ENCODE measurements around the gene PLVAP. TPM values are rescaled to one million over a fixed set of nuclear protein-coding genes. Genes with fewer than 3 reads are reported as not detected.

Gene PLVAP
- total RNA-seq, 1 donor from 2014 or later: 0.72 TPM

DNA sequence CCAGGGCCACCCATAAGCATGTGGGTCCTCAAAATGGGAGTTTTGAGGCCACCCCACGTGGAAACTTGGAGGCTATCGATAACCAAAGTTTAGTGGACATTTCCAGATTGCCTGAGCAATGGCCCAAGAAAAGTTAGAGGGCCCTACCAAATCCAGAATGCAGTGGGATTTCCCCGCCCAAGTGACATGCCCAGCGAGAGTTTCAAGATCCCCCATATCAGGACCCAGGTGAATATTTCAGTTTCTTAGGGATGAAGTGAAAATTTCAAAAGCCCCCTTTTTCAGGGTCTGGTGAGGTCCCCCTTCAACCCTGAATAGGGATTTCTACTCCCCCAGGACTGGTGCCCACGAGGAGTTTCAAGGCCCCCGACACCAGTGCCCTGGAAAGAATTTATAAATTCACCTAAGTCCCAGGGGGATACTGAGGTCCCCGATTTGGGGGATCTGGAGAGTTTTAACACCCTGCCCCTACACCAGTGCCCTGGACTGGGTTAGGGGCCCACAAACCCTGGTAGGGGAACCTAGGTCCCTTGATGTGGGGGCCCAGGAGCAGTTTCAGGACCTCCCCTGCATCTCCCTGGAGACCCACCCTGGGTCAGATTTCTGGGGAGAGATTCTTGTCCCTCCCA is 27.6 kb upstream of the PLVAP start:
- Mint-ChIP-seq H3K27me3 (peaks cover 4% of the 10 kb centered on the region), H3K27ac (no peak overlapping the region), H3K9me3 (no peaks in the 10 kb centered on the region), H3K4me1 (ENCODE audit: unreplicated experiment) (peaks cover 11% of the 10 kb centered on the region), H3K4me3 (no peak overlapping the region), H3K36me3 (no peaks in the 10 kb centered on the region)
- TF ChIP-seq, protein P1, sequence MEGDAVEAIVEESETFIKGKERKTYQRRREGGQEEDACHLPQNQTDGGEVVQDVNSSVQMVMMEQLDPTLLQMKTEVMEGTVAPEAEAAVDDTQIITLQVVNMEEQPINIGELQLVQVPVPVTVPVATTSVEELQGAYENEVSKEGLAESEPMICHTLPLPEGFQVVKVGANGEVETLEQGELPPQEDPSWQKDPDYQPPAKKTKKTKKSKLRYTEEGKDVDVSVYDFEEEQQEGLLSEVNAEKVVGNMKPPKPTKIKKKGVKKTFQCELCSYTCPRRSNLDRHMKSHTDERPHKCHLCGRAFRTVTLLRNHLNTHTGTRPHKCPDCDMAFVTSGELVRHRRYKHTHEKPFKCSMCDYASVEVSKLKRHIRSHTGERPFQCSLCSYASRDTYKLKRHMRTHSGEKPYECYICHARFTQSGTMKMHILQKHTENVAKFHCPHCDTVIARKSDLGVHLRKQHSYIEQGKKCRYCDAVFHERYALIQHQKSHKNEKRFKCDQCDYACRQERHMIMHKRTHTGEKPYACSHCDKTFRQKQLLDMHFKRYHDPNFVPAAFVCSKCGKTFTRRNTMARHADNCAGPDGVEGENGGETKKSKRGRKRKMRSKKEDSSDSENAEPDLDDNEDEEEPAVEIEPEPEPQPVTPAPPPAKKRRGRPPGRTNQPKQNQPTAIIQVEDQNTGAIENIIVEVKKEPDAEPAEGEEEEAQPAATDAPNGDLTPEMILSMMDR (conservative IDR thresholded peaks at IDR 0.05): no peak
- DNase-seq (ENCODE audit: extremely low spot score, unreplicated experiment): no peak

DNA sequence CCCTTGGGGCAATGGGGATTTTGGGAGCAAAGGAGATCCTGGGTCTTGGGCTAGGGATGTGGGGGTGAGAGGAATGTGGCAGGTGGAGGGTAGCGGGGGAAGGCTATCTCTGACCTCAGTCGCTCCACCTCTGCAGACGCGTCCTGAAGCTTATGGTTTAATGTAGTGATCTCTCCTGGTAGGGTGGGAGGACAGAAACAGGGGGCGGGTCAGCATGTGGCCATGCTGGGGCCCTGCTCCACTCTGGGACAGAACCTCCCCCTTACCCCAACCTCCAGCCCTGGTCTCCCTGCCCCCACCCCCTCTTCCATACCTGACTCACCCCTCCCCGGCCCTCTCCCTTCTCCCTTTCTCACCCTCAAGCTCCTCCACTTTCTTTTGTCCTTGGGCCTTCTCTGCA is 26.9 kb upstream of the PLVAP start:
- peaks cover 11% of the 10 kb centered on the region for H3K4me1 Mint-ChIP-seq (ENCODE audit: unreplicated experiment)
- H3K27ac Mint-ChIP-seq: no peak overlapping the region
- H3K27me3 Mint-ChIP-seq: peaks cover 4% of the 10 kb centered on the region
- TF ChIP-seq, protein P1 (conservative IDR thresholded peaks at IDR 0.05): no peak
- no peak for DNase-seq (ENCODE audit: extremely low spot score, unreplicated experiment)
- H3K4me3 Mint-ChIP-seq: no peak overlapping the region
- no peaks in the 10 kb centered on the region for H3K36me3 Mint-ChIP-seq
- no peaks in the 10 kb centered on the region for H3K9me3 Mint-ChIP-seq

DNA sequence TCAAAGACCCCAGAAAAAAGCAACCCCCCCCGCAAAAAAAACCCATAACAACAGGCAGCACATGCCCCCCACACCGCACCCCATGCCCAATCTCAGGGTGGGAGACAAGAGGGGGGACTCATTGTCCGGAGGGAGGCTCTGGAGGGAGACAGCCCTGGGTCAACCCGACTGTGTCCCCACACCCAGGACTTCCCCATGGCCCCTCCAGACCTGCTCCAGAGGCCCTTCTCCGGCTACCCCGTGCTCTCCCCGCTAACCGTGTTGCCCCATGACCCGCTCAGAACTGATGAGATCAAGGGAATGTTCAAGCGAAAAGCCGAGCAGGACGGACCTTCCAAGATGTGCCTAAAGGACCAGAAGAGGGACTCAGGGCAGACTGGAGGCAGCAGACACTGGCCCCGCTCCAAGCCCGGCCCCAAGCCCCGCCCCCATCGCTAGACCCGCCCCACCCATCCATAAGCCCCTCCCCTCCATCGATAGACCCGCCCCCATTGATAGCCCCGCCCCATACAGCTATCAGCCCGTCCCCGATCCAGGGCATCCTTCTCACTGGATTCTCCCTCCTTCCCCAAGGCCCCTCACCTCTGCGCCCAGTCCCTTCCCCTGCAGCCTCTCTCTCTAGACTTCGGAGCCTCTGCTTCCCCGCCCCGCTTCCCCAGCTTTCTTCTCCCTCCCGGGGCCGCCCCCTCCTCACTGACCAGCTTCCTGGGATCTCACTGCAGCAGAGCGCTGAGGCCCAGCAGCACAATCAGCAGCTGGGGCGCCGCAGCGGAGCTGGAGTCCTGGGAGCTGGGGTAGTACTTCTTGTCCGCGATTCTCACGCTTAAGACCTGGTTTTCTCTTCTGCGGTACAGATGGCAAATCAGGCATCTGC is 26.1 kb upstream of the PLVAP start:
- peaks cover 11% of the 10 kb centered on the region for H3K4me1 Mint-ChIP-seq (ENCODE audit: unreplicated experiment)
- TF ChIP-seq, protein P1 (conservative IDR thresholded peaks at IDR 0.05): no peak
- H3K9me3 Mint-ChIP-seq: no peaks in the 10 kb centered on the region
- peak overlapping the region; percentile 28 for H3K4me3 Mint-ChIP-seq
- no peak for DNase-seq (ENCODE audit: extremely low spot score, unreplicated experiment)
- no peak overlapping the region for H3K27ac Mint-ChIP-seq
- no peaks in the 10 kb centered on the region for H3K36me3 Mint-ChIP-seq
- peaks cover 4% of the 10 kb centered on the region for H3K27me3 Mint-ChIP-seq

DNA sequence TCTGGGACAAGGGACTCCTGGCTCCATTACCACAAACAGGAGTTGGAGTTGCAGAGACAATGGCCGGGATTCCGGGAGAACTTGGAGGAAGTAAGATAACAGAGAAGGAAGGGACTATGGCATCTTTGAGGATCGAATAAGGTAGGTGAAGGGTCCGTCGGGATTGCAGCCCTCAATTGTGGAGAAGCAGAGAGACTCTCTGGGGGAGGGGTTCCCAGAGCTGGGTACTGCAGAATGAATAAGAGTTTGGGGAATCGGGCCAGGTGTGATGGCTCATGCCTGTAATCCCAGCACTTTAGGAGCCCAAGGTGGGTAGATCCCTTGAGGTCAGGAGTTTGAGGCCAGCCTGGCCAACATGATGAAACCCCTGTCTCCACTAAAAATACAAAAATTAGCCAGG is 24.5 kb upstream of the PLVAP start:
- Mint-ChIP-seq H3K4me1 (ENCODE audit: unreplicated experiment) (peaks cover 2% of the 10 kb centered on the region), H3K4me3 (no peak overlapping the region), H3K27ac (no peak overlapping the region), H3K9me3 (no peaks in the 10 kb centered on the region), H3K27me3 (peaks cover 4% of the 10 kb centered on the region), H3K36me3 (no peaks in the 10 kb centered on the region)
- TF ChIP-seq, protein P1 (conservative IDR thresholded peaks at IDR 0.05): no peak
- DNase-seq (ENCODE audit: extremely low spot score, unreplicated experiment): no peak

DNA sequence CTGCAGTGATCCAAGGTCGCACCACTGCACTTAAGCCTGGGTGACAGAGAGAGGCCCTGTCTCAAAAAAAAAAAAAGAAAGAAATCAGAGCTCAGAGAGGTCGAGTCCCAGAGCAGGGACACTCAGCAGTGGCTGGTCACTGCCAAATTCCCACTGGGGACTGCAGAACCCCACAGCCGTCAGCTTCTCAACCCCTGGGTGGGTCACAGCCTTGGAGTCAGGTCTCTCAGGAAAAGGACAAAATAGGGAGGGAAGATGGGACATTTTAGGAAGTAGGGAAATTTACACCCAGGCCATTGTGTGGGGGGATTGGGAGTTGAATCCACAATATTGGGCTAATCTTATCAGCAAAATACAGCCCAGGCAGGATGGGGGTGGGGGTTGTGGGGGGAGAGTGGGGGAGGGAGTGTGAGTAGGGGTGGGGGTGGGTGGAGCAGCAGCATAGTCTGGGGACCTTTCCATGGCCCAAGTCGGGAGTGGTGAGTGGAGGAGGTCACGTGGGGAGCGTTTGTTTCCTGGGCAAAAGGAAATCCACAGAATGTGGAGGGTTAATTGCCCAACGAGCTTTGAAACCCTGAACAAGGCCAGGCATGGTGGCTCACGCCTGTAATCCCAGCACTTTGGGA is 21.9 kb upstream of the PLVAP start:
- TF ChIP-seq, protein P1 (conservative IDR thresholded peaks at IDR 0.05): no peak
- Mint-ChIP-seq H3K27me3 (peaks cover 4% of the 10 kb centered on the region), H3K4me1 (ENCODE audit: unreplicated experiment) (no peaks in the 10 kb centered on the region), H3K36me3 (no peaks in the 10 kb centered on the region), H3K4me3 (no peak overlapping the region), H3K27ac (no peak overlapping the region), H3K9me3 (no peaks in the 10 kb centered on the region)
- no peak for DNase-seq (ENCODE audit: extremely low spot score, unreplicated experiment)
